Stimulated activated CD8-positive, alpha-beta memory T cell treated with anti-CD3 and anti-CD28 coated beads, Interleukin-4, amount 100 ng/mL, for 48 hours (primary cell): ENCODE measurements around the gene PHF2.

Experiments used
- DNase-seq: peaks from one replicate; pipeline ENCODE4 v3.0.0-alpha.2; 2020

The PHF2 gene

DNA sequence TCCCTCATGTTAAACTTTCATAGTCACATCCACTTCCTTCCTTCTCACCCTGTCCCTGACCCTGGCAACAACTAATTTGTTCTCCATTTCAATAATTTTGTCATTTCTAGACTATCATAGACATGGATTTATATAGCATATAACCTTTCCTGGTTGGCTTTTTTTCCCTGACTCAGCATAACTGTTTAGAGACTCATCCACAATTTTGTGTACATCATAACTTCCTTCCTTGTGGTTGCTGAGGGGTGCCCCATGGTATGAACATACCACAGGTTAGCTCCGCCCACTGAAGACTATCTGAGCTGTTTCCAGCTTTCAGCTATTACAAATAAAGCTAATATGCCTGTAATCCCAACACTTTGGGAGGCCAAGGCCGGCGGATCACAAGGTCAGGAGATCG, 137.3 kb downstream of the PHF2 start:
- no peak for DNase-seq

DNA sequence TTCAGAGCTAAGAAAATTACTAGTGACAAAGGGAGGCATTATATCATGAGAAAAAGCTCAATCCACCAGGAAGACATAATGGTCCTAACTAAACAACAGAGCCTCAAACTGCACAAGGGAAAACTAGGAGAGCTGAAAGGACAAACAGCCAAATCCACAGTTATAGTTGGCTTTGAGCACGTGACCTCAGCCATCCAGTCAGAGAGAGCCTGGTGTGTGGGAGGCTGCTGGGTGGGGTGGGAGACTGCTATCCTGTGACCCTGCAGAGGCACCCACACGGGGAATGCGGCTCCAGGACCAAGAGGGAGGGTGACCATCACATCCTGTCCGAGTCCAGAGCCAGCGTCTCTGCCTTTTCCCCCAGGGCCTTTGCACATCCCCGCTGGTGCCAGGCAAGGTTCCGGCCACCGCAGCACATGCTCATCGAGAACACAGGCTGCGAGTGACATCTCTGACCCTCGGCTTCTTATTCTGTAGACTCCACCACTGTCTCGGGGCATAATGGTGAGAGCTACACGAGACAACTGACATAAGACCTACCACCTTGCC, 145.1 kb downstream of the PHF2 start:
- no peak for DNase-seq

DNA sequence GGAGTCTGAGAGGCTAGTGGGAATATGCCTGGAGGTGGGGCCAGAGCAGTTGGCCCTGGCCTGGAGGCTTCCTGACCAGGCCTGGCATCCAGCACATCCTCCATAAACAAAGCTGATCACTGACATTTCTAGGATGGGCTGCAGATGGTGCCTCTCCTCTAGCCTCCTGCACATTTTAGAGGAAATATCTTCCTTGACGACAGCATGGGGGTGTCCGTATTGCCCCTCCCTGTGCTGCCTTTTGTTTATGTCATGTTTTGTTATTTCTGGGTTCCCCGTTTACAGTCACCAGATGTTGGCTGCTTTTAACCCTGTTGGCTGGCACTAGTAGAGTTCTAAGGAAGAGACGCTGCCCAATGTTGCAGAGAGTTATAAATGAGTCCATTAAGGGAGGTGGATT, 148.5 kb downstream of the PHF2 start:
- DNase-seq, result no peak

DNA sequence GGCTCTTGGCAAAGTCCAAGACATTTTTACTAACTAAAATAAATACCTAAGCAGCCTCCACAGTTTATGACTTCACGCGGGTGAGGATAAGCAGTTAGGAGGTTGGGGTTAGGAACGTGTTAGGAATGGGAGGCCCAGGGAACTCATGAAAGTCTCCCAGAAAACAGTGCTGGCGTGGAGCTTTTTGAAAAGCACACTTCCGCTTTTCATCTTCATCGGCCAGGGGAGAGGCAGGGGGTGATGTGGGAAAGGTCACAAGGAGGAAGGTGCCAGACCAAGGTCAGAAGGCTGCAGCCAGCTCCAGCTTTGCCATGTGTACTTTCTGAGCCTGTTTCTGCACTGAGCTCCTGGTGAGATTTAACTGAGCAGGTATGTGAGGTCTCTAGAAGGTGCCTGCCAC, 149.0 kb downstream of the PHF2 start:
- no peak for DNase-seq

DNA sequence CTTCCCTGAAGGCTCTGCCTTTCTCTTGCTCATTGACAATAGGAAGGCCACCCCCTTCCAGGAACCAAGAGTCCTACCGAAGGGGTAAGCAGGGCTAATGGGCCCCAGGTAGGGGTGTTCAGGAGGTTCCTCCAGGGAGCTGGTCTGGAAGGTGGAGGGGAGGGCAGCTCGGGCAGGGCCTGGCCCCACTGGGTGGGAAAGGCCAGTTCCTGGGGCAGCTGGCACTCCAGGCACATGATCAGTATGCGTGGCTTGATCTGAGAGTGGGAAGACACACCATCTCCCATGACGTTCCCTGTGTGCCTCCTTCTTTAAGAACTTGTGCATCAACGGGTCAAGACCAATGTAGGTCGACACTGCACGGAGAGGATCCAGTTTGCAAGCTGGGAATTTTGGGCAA, 149.8 kb downstream of the PHF2 start:
- no peak for DNase-seq
